Measurements from ENCODE around the gene SELENOK. TPM values are rescaled to one million over a fixed set of nuclear protein-coding genes. Genes with fewer than 3 reads are reported as not detected.

The SELENOK gene
- total and polyA plus RNA-seq, 2 of the 4 experiments (the other 2 are of a cell fraction): 35.5 to 37.1 TPM

GRCh38 chr3:53836084-53836872 is 55.4 kb downstream of the SELENOK start:
- Histone ChIP-seq H3K9me3 (ENCODE audit: control insufficient read depth, insufficient read depth, low read length) (no peaks in the 10 kb centered on the region), H2BK5ac (ENCODE audit: low read depth, low read length, poor library complexity, severe bottlenecking) (no peak overlapping the region), H3K9me1 (ENCODE audit: insufficient read depth, low read length) (no peaks in the 10 kb centered on the region), H2AK5ac (ENCODE audit: low read depth, low read length) (no peak overlapping the region), H3K56ac (ENCODE audit: extremely low read depth, insufficient read depth, low read length) (no peak overlapping the region), H4K5ac (ENCODE audit: low read depth, low read length) (no peak overlapping the region), H2BK20ac (ENCODE audit: low read depth, low read length) (no peak overlapping the region), H4K20me1 (ENCODE audit: insufficient read depth, low read length) (no peaks in the 10 kb centered on the region), H3K18ac (ENCODE audit: low read depth, low read length) (no peak overlapping the region), H3K14ac (replicated peaks; ENCODE audit: low read depth, low read length) (no peak overlapping the region), H4K91ac (ENCODE audit: insufficient read depth, low read depth, low read length) (no peak overlapping the region), H3K27me3 (ENCODE audit: control insufficient read depth, insufficient read depth, low read length) (no peaks in the 10 kb centered on the region; the same call in 1 of the 2 replicates), H3K4me2 (ENCODE audit: low read depth, low read length) (no peak overlapping the region), H3K4ac (ENCODE audit: low read depth, low read length) (no peak overlapping the region), H2BK15ac (ENCODE audit: low read depth, low read length) (no peak overlapping the region), H3K9ac (ENCODE audit: low read depth, low read length) (no peak overlapping the region), H3K4me1 (ENCODE audit: control insufficient read depth, insufficient read depth, low read length) (no peaks in the 10 kb centered on the region), H3K79me1 (ENCODE audit: low read depth in 1 of 2, low read length in 2 of 2) (no peaks in the 10 kb centered on the region), H3K36me3 (ENCODE audit: control insufficient read depth, insufficient read depth, low read length) (no peaks in the 10 kb centered on the region), H3K23ac (ENCODE audit: low read depth, low read length) (no peak overlapping the region), H3K27ac (ENCODE audit: insufficient read depth, low read length) (no peak overlapping the region), H2AK9ac (replicated peaks; ENCODE audit: low read depth, low read length, poor library complexity) (no peak overlapping the region), H4K8ac (ENCODE audit: low read depth in 2 of 2, low read length in 2 of 2) (no peak overlapping the region), H3K4me3 (ENCODE audit: insufficient read depth, low read depth, low read length) (no peak overlapping the region), H2AFZ (replicated peaks; ENCODE audit: low read length, poor library complexity) (peak overlapping the region; percentile 61), H2BK120ac (ENCODE audit: low read depth, low read length) (no peak overlapping the region)
- CTCF ChIA-PET: no interaction called here
- WGBS, 2 experiments (ENCODE audit: extremely low coverage in 2 of 2, insufficient read length in 1 of 2): 71% methylated on average over 7 of the region's 9 CpGs; no CpG with 5 or more reads in 1 of the 2 experiments
- dilution Hi-C loops (cut with HindIII; ENCODE audit: low sequenced_read_pairs, unreplicated experiment) (no loop called here), intact Hi-C loops (cut with micrococcal nuclease) (no loop called here), in situ Hi-C loops (cut with MboI; ENCODE audit: low sequenced_read_pairs) (no loop called here)
- TF ChIP-seq BHLHE40 (IDR thresholded peaks at IDR 0.05; ENCODE audit: low read depth, low read length): no peak
- TF ChIP-seq MAZ (IDR thresholded peaks at IDR 0.05; ENCODE audit: borderline replicate concordance, low read depth, low read length): no peak
- no peak for TF ChIP-seq MAFK (IDR thresholded peaks at IDR 0.05; ENCODE audit: low read depth, low read length)
- TF ChIP-seq ELK1 (IDR thresholded peaks at IDR 0.05; ENCODE audit: borderline replicate concordance, low read depth, low read length): no peak
- TF ChIP-seq RAD21 (IDR thresholded peaks at IDR 0.05; ENCODE audit: low read length): no peak
- no peak for TF ChIP-seq POLR2A (IDR thresholded peaks at IDR 0.05; ENCODE audit: low read depth, low read length)
- TF ChIP-seq CHD1 (IDR thresholded peaks at IDR 0.05; ENCODE audit: low read depth, low read length): no peak
- TF ChIP-seq CTCF (conservative IDR thresholded peaks at IDR 0.05; ENCODE audit: low read depth, low read length): no peak
- TF ChIP-seq FOS (IDR thresholded peaks at IDR 0.05; ENCODE audit: low read depth, low read length): no peak
- TF ChIP-seq SMC3 (IDR thresholded peaks at IDR 0.05; ENCODE audit: low read depth, low read length): no peak
- no peak for TF ChIP-seq CEBPB (IDR thresholded peaks at IDR 0.05; ENCODE audit: low read depth, low read length)
- no peak for TF ChIP-seq RCOR1 (IDR thresholded peaks at IDR 0.05; ENCODE audit: insufficient replicate concordance, low read length)
- no peak for TF ChIP-seq USF2 (IDR thresholded peaks at IDR 0.05; ENCODE audit: low read depth, low read length)
- TF ChIP-seq RFX5 (IDR thresholded peaks at IDR 0.05; ENCODE audit: low read depth, low read length): no peak
- no peak for TF ChIP-seq MXI1 (IDR thresholded peaks at IDR 0.05; ENCODE audit: borderline replicate concordance, low read depth, low read length)
- no peak for TF ChIP-seq NFE2L2 (IDR thresholded peaks at IDR 0.05; ENCODE audit: low read depth, low read length)
- POLR2A ChIA-PET (ENCODE audit: unreplicated experiment): no interaction called here
- BruUV-seq (replicated peaks): no TSS peak
- DNase-seq (no peak), ATAC-seq (ENCODE audit: low read depth) (no peak)

All from IMR-90 (cell line).